ENCODE data around the gene CPE. TPM values are rescaled to one million over a fixed set of nuclear protein-coding genes. Genes with fewer than 3 reads are reported as not detected.

Gene CPE
- total and polyA plus RNA-seq, 2 experiments from 2014 or later = 238 TPM

GRCh38 chr4:165462009-165462408, 83.2 kb downstream of the CPE start:
- DNase-seq (ENCODE audit: low read depth in 1 of 2, low spot score in 1 of 2) = no peak
- TF ChIP-seq CTCF (IDR thresholded peaks at IDR 0.05; ENCODE audit: low read depth, low read length) = no peak
- no peaks in the 10 kb centered on the region for H3K27me3 ChIP-seq
- no peak overlapping the region for H3K27ac ChIP-seq
- H3K36me3 ChIP-seq = no peaks in the 10 kb centered on the region
- H3K9me3 ChIP-seq (ENCODE audit: low read depth) = no peaks in the 10 kb centered on the region
- no peaks in the 10 kb centered on the region for H3K4me1 ChIP-seq (ENCODE audit: low read depth)
- H3K4me3 ChIP-seq = no peak overlapping the region

GRCh38 chr4:165464376-165464775, 85.6 kb downstream of the CPE start:
- no peak for TF ChIP-seq CTCF (IDR thresholded peaks at IDR 0.05; ENCODE audit: low read depth, low read length)
- Histone ChIP-seq H3K4me1 (ENCODE audit: low read depth) (no peaks in the 10 kb centered on the region), H3K4me3 (no peak overlapping the region), H3K36me3 (peaks cover 3% of the 10 kb centered on the region), H3K9me3 (ENCODE audit: low read depth) (no peaks in the 10 kb centered on the region), H3K27me3 (no peaks in the 10 kb centered on the region), H3K27ac (peak overlapping the region; percentile 35)
- no peak for DNase-seq (ENCODE audit: low read depth in 1 of 2, low spot score in 1 of 2)

- Histone ChIP-seq H3K4me3 (no peak overlapping the region), H3K27me3 (no peaks in the 10 kb centered on the region), H3K4me1 (ENCODE audit: low read depth) (no peaks in the 10 kb centered on the region), H3K9me3 (ENCODE audit: low read depth) (no peaks in the 10 kb centered on the region), H3K36me3 (peaks cover 3% of the 10 kb centered on the region), H3K27ac (no peak overlapping the region)
- peak; percentile 69 for TF ChIP-seq CTCF (IDR thresholded peaks at IDR 0.05; ENCODE audit: low read depth, low read length)
- peak; percentile 54 to 73 for DNase-seq (ENCODE audit: low read depth in 1 of 2, low spot score in 1 of 2)
Observed at GRCh38 chr4:165464813-165465381, 86.1 kb downstream of the CPE start.

- Histone ChIP-seq H3K36me3 (peaks cover 8% of the 10 kb centered on the region), H3K27me3 (no peaks in the 10 kb centered on the region), H3K4me1 (ENCODE audit: low read depth) (no peaks in the 10 kb centered on the region), H3K27ac (no peak overlapping the region), H3K9me3 (ENCODE audit: low read depth) (no peaks in the 10 kb centered on the region), H3K4me3 (no peak overlapping the region)
- no peak for DNase-seq (ENCODE audit: low read depth in 1 of 2, low spot score in 1 of 2)
- TF ChIP-seq CTCF (IDR thresholded peaks at IDR 0.05; ENCODE audit: low read depth, low read length) = no peak
Observed at GRCh38 chr4:165470009-165470408, 91.2 kb downstream of the CPE start.

GRCh38 chr4:165472943-165473676, 94.3 kb downstream of the CPE start:
- no peak for DNase-seq (ENCODE audit: low read depth in 1 of 2, low spot score in 1 of 2)
- H3K27me3 ChIP-seq = no peaks in the 10 kb centered on the region
- H3K9me3 ChIP-seq (ENCODE audit: low read depth) = no peaks in the 10 kb centered on the region
- peaks cover 5% of the 10 kb centered on the region for H3K4me1 ChIP-seq (ENCODE audit: low read depth)
- no peak overlapping the region for H3K4me3 ChIP-seq
- no peak overlapping the region for H3K27ac ChIP-seq
- TF ChIP-seq CTCF (IDR thresholded peaks at IDR 0.05; ENCODE audit: low read depth, low read length) = no peak
- H3K36me3 ChIP-seq = peaks cover 8% of the 10 kb centered on the region
